Stimulated activated CD8-positive, alpha-beta memory T cell treated with anti-CD3 and anti-CD28 coated beads, Interleukin-2, amount 100 ng/mL, for 48 hours (primary cell): ENCODE measurements around the gene DCAF15.

ENCODE experiments used
- DNase-seq, 2 donors: peaks; one replicate each; pipeline ENCODE4 v3.0.0-alpha.2; 2020; ENCODE audit warnings: low read depth in 2 of 2

The DCAF15 gene

DNA sequence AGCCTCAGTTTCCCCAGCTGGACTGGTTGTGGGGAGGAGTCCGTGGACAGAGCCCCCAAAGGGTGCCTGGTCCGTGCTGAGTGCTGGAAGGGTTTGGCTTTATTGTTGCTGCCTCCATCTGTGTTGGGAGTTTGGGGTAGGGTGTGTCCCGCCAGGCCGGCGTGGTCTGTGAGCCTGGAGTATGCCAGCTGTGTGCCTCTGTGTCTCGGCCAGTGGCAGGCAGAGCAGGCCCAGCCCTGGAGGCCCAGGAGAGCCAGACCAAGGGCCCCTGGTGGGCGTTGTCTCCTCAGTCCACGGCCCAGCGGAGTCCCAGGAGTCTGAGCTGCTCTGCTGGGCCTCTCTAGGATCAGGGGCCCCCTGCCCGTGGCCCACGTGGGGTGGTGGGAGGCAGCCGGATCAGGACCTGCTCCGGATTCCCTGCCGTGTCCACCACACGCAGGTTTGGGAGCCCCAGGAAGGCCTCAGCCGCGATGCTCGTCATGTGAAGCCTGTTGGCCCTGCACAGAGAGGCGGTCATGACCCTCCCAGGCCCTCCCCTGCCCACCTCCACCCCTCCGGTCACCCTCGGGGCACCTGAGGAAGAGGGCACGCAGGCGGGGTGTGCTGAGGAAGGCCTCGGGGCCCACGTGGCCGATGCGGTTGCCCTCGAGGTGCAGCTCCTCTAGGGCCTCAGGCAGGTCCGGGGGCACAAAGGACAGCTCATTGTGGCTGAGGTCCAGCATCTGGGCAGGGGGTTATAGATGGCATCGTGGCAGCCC is 20.7 kb upstream of the DCAF15 start:
- DNase-seq = no peak

DNA sequence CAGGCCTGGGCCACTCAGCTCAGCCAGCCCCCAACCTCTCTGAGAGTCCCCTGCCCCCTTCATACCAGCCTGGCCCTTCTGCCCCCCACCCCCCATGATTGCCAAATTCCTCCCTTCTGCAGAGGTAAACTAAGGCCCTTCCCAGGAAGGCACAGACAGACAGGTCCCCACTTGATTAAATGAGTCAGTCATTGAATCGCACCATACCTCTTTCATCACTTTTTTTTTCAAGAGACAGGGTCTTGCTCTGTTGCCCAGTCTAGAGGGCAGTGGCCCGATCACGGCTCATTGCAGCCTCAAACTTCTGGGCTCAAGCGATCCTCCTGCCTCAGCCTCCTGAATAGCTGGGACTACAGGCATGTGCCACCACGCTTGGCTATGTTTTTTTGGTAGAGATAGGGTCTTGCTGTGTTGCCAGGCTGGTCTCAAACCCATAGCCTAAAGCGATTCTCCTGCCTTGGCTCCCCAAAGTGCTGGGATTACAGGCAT is 20.1 kb upstream of the DCAF15 start:
- no peak for DNase-seq

DNA sequence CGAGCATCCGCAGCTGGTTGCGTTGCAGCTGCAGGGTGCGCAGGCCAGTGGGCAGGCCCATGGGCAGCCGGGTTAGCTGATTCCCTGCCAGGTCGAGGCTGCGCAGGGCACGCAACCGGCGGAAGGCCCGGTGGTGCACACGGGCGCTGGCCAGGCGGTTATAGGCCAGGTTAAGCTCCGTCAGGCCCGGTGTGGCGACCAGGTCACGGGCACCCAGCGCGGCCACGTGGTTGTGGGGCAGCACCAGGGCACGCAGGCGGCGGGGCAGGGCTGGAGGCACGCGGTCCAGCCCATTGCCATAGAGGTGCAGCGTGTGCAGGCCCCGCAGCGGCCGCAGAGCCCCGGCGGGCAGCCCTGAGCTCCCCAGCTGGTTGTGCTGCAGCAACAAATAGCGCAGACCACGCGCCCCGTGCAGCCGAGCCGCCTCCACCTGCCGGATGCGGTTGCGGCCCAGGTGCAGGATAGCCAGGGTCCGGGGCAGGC is 19.4 kb upstream of the DCAF15 start:
- no peak for DNase-seq

DNA sequence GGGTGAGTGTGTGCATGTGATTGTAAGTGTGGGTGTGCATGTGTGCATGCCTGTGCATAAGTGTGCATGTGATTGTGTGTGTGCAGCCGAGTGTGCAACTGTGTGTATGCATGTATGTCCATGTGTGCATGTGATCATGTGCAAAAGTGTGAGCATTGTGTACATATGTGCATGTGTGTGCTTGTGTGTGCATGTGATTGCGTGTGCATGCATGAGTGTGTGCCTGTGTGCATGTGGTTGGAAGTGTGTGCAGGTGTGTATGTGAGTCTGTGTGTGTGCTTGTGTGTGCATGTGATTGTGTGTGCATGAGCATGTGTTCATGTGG is 17.6 kb upstream of the DCAF15 start:
- no peak for DNase-seq

DNA sequence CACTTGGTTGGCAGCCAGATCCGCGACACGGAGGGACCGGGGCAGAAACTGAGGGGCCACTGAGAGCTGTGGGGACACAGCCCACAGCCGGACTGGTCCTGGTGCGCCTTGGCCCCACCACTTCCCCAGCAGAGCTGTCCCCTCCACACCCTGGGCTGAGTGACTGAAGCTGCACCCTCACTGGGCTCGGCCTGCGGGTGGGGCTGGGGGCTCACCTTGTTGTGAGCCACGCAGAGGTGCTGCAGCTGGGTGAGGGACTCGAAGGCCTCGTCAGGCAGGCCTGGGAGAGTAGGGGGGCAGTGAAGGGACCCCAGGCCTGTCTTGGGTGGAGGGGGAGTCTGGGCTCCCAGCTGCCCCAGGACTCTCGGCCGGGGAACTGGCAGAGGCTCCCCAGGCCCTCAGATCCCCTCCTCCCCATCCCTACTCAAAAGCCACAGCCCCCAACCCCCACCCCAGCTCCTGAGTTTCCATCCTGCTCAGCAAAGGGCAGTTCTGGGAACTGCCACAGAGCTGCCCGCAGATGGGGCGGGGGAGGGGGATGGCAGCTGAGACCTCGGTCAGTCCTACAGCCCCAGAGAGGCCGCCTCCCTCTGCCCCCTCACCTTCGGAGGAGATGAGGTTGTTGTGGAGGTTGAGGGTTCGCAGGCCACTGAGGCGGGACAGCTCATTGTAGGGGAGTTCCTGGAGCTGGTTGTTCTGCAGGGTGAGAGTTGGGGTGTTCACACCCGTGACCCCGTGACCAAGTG is 16.4 kb upstream of the DCAF15 start:
- DNase-seq = no peak

DNA sequence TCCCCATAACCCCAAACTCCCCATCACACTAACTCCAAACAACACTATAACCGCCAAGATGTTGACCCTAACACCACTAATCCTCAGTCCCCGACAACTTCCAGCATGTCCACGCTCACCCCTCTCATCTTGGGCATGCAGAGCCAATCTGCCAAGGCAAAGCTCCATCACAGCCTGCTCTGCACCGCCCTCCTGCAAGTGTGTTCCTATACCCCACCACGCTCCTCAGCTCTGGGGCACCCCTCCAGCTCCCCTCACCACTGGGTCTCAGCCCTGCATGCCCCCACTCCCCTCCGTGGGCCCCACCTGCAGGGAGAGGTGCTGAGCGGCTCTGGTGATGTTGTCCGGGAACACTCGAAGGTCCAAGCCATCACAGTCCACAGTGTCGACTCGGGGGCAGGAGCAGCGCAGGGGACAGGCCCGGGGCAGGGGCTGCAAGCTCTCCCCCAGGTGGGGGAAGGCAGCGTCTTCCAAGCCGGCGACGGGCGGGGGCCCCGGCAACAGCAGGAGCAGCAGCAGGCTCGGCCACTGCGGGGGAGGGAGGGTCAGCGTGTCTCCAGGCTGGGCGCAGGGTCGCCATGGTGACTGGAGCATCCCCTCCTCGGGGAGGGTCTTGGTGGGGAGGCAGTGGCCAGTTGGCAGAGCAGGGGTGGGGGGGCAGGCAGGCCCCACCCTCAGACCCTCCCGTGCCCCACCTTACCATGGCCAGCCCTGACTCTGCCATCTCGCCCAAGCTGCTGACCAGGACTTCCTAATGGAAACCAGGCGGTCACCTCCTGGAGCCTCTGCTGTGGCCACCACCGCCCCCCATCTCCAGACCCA is 14.6 kb upstream of the DCAF15 start:
- no peak for DNase-seq

DNA sequence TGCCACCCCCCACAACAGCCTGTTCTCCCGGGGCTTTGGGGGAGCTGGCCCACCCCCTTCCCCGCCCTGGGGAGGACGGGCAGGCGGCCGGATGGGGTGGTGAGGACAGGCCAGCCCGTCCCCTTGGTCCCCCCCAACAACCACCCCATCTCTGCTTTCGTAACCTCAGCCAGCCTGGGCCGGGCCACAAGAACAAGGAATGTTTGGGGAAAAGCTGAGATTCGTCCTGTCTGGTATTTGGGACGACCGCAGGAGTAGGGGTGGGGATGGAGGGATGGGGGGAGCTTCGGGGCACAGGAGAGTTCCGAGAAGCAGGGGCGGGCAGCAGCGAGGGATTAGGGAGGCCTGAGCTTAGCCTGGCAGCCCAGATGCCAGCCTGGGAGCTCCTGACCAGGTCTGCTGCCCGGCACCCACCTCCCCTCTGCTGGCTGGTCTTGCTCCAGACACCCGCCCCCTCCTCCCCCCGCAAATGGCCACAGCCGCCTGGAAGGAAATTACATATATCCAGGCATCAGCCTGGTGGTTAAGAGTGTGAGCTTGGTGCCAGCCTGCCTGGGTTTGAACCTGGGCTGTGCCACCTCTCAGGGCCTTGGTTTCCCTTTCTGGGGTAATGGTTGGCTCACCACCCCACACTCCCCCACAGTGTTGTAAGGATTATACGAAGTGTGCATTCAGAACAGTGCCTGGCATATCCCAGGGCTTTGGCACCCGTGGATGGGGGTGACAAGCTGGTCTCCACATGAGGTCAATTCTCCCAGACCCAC is 13.8 kb upstream of the DCAF15 start, which contains the start of gene PODNL1:
TSS of gene PODNL1 (minus strand) at position 117 of the 764 bp plus-strand sequence. CDS start 236 bp downstream, outside the sequence.
- DNase-seq = no peak

DNA sequence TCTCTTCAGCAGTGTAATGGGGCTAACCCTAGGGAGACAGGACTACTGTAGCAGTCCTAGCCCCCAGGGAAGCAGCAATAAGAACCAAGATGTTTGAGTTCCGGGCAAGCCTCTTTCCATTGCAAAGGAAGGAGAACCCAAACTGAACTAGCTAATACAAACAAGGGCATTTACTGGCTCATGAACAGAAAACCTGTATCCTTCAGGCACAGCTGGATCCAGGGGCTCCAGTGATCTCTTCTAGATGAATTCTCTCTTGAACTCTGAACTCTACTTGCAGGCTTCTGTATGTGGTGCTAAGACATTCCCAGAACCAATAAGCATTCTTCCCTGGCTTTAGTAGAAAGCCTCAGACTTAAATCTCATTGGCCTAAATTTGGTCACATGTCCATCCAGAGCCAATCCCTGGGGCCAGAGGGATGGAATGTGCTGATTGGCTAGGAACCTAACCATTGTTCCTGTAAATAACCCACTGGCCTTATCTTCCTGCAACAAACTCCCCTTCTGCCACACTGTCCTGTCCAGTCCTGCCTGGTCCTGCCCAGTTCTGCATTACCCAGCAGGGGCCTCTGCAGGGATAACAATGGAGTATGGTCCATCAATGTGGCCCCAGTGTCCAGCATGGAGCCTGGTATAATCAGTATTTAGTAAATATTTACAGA is 10.2 kb upstream of the DCAF15 start:
- DNase-seq = no peak

DNA sequence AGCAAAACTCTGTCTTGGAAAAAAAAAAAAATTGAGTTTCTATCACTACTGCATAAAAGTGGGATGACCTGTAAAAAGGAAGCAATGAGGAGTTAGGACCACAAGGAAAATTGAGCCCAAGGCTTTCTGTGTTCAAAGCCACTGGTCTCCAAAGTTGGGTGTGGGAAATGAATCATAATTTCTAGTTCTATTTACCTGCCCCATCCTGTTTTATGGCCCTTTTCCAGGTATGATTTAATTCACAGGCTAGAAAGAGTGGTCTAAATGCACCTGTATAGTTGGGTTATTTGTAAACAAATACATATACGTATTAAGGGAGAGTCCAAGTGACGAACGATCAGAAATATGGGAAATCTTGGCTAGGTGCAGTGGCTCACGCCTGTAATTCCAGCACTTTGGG is 5.9 kb upstream of the DCAF15 start:
- no peak for DNase-seq

DNA sequence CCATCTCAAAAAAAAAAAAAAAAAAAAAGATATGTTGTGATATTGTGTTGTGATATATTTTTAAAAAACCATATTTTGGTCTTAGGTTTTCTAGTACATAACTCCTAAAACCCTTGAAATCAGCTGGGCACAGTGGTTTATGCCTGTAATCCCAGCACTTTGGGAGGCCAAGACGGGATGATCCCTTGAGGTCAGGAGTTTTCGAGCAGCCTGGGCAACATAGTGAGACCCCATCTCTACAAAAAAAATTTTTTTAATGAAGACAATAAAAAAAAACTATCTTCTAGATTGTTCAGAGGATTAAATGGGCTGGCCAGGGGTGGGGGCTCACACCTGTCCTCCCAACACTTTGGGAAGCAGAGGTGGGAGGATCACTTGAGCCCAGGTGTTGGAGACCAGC is 1.3 kb upstream of the DCAF15 start:
- DNase-seq = no peak

DNA sequence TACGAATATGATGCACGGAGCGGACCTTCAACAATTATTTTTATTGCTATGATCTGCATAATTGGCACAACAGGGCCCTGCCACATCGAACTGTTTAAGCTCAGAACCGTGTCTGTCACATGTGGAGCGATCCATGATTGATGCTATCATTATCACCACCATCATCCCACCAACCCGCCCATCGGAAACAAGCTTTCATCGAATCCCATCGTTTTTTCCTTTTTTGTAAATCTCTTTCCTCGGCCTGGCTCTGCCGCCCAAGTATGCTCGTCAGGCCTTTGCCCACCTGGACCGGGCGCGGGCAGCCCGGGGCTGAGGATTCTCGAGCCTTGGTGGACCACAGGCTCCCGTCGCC is 533 bp upstream of the DCAF15 start:
- DNase-seq = no peak

DNA sequence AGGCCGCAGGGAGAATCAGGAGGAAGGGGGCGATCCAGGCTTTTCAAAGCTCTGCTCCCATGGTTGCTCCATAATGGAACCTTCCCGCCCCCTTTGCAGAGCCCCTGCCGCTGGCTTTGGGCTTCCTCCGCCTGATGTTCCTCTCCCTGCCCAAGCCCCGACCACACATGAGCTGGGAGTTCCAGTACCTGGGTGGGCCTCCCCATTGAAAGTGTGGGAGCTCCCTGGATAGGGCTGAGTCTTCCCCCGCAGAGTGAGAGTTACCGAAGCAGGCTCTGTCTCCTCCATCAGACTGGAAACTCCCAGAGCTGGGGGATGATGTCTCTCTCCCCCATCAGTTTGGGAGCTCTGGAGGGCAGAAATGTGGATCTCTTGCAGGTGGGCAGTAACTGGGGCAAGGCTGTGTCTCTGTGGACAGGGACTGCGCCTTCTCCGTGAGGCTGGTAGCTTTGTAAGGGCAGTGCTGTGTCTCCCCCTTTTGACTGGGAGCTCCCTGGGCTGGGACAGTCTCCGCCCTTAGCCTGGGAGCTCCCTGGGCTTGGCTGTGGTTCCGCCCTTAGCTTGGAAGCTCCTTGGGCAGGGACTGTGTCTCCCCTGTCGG is 722 bp downstream of the DCAF15 start:
- no peak for DNase-seq

DNA sequence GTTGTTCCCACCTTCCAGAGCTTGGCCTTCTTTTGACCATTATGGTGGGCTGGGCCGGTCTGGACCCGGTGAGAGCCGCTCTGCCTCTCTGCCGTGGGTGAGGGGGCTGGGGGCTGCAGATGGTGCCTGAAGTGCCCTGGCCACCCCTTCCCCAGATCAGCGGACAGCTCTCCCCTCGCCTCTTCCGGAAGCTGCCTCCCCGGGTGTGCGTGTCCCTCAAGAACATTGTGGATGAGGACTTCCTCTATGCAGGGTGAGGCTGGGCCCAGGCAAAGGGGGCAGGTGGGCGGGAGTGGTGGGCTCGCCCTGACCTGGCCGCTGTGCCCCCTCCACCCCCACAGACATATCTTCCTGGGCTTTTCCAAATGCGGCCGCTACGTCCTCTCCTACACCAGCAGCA is 1.9 kb downstream of the DCAF15 start:
- DNase-seq = no peak

DNA sequence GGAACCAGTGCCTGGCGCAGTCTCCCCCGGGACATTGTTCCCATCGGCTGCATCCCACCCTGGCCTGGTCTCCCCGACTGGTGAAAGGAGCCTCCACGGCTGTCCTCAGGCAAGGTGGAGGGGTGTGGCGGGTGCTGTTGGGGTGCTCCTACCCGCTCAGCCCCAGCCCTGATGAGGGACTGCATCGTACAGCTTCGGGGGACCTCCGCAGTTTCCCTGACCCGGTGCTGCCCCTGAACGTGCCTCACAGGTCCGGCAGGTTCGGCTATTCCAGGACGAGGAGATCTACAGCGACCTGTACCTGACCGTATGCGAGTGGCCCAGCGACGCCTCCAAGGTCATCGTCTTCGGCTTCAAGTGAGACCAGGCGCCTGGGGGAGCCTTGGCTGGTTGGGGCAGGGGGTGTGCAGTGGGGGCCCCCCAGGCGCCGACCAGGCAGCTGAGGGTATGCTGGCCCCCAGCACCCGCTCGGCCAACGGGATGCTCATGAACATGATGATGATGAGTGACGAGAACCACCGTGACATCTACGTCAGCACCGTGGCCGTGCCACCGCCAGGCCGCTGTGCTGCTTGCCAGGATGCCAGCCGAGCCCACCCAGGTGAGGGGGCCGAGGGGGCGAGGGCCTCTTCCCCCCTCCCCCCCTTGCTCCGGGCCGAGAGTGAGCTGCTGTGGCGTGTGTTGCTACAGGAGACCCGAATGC is 3.5 kb downstream of the DCAF15 start:
- DNase-seq = no peak

DNA sequence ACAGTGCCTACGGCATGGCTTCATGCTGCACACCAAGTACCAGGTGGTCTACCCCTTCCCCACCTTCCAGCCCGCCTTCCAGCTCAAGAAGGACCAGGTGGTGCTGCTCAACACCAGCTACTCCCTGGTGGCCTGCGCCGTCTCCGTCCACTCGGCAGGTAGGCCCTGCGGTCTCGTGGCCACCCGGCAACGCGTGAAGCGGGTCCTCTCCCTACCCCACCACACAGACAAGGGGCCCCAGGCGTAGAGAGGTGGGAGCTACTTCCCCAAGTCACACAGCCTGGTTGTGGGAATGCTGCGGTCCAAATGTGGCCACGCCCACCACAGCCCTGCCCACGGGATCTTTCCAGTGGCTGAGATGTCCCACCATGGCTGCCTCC is 4.0 kb downstream of the DCAF15 start:
- DNase-seq = no peak

DNA sequence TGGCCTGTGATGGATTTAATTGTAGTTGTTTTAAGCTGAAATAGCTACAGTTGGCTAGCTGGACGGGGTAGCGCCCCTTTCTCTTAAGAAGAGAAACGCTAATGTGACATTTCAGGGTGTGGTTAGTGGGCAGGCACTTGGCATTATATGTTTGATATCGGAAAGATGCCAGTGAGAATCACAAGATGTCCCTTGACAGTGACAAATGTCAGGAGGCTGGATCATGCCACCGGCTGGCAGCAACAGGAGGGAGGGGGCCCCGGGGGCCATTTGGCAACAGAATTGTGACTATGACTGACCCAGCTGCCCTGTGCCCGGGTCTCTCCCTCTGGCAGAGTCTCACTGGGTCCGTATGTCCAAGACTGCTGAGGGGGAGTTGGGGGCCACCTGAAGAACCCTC is 4.7 kb downstream of the DCAF15 start:
- no peak for DNase-seq

DNA sequence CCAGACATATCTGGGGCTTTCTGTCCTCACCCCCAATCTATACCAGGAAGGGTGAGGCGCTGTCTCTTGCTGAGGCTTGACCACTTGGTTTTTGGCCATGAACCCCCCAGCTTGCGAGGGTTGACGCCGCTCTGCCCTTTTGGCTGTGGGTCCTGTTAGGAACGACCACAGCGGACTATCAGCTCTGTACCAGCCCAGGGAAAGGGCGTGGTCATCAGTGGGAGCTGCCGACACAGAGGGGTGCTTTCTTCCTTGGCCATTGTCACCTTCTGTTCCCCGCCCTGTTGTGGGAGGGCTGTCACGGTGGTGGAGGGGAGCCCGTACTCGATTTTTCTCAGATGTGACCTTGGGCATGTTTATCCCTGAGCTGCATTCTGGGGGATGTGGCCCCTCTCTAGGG is 5.7 kb downstream of the DCAF15 start:
- DNase-seq = no peak

DNA sequence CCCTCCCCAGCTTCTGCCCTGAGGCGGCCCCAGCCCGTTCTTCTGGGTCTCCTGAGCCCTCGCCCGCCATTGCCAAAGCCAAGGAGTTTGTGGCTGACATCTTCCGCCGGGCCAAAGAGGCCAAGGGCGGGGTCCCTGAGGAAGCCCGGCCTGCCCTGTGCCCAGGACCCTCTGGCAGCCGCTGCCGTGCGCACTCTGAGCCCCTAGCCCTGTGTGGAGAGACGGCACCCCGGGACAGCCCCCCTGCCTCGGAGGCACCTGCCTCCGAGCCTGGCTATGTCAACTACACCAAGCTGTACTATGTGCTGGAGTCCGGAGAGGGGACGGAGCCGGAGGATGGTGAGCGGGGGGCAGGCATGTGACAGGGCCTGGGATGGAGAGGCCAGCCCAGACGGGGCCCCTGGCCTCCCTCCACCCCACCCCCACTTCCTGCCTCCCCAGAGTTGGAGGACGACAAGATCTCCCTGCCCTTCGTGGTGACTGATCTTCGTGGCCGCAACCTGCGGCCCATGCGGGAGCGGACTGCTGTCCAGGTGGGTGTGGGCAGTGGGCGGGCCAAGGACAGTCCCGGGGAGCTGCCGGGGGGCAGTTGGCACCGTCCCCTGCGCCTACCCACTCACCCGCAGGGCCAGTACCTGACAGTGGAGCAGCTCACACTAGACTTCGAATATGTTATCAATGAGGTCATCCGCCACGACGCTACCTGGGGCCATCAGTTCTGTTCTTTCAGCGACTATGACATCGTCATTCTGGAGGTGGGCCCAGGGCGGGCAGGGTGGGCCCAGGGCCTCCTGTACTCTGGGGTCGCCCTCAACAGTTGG is 7.0 kb downstream of the DCAF15 start:
- no peak for DNase-seq
